Heart left ventricle (tissue), 13 donors: ENCODE results near the gene LRATD1.

ENCODE experiments used
- POLR2A ChIP-seq, 2 donors: fragments of 450-650 bp; IDR thresholded peaks; one replicate each; pipeline ENCODE4 v1.6.1; 2017; ENCODE audit warnings: antibody characterized with exemption in 2 of 2, mild to moderate bottlenecking in 2 of 2, moderate library complexity in 2 of 2
- TF ChIP-seq, protein P1 (sequence below), 12 donors: fragments of 200-600 bp; sonication (generic) in 4 of 12; IDR thresholded peaks; one replicate each; pipeline versions ENCODE4 v1.5.0 to v1.8.0; 2018 to 2022; ENCODE audit warnings: antibody characterized with exemption in 12 of 12, mild to moderate bottlenecking in 5 of 12
- donor health status: ischemic (EF 13 %, LVEDD 7.1; RV severe dilation, severe dysfunction).
- donor health status: DM: no; HTN: yes; CAD: no.
- donor health status: DM: no; HTN: no; CAD: no.
- donor health status: ischemic (EF 25% LVEDD 6.9; RV normal size, moderate dysfunction).
- donor health status: ischemic (EF 25% LVEDD 5.7; RV mildly dilated, moderate dysfunction).
- donor health status: ischemic (EF 35%, LVEDD 5.7; RV mildly dilated, moderate dysfunction).
- donor health status: nonischemic (EF 11% LVEDD 7.7; RV severe dilation, severe dysfunction).
- donor health status: DM: yes; HTN: yes; CAD: no.
- donor health status: PGD.
- donor health status: ischemic (EF 29% LVEDD 5.4; RV normal size, mild dysfunction).
- donor health status: nonischemic (EF 23%, LVEDD 6.1; RV moderate dilation, normal function).

- TF ChIP-seq, protein P1, sequence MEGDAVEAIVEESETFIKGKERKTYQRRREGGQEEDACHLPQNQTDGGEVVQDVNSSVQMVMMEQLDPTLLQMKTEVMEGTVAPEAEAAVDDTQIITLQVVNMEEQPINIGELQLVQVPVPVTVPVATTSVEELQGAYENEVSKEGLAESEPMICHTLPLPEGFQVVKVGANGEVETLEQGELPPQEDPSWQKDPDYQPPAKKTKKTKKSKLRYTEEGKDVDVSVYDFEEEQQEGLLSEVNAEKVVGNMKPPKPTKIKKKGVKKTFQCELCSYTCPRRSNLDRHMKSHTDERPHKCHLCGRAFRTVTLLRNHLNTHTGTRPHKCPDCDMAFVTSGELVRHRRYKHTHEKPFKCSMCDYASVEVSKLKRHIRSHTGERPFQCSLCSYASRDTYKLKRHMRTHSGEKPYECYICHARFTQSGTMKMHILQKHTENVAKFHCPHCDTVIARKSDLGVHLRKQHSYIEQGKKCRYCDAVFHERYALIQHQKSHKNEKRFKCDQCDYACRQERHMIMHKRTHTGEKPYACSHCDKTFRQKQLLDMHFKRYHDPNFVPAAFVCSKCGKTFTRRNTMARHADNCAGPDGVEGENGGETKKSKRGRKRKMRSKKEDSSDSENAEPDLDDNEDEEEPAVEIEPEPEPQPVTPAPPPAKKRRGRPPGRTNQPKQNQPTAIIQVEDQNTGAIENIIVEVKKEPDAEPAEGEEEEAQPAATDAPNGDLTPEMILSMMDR (IDR thresholded peaks at IDR 0.05) = no peak
- TF ChIP-seq POLR2A (IDR thresholded peaks at IDR 0.05) = no peak
These were observed 48.7 kb upstream of the LRATD1 start for GRCh38 chr2:14583802-14584201.
